Activated CD8-positive, alpha-beta T cell treated with anti-CD3 and anti-CD28 coated beads for 36 hours (primary cell): Measurements from ENCODE around the gene NKAIN2. TPM values are rescaled to one million over a fixed set of nuclear protein-coding genes. Genes with fewer than 3 reads are reported as not detected.

Source experiments
- ATAC-seq: fragments of 200-7000 bp; cut with Tn5 transposase; one replicate; pipeline ENCODE4 v1.10.0; 2021; ENCODE audit warnings: mild to moderate bottlenecking, moderate library complexity
- CTCF ChIA-PET: fragments of 350-600 bp; sonication (Branson Sonifier 250); formaldehyde crosslinking; loops from one replicate; lab custom pipeline; 2021; ENCODE audit warnings: antibody characterized with exemption; lab: Charles Lee
- POLR2A ChIA-PET: fragments of 350-600 bp; sonication (Branson Sonifier 250); formaldehyde crosslinking; loops from one replicate; lab custom pipeline; 2021; ENCODE audit warnings: antibody characterized with exemption; lab: Charles Lee
- DNase-seq: peaks from one replicate; pipeline ENCODE4 v3.0.0-alpha.2; 2020
- H3K27ac Mint-ChIP-seq: one replicate; pipeline ENCODE4 v1.8.0; 2021; ENCODE audit warnings: mild to moderate bottlenecking, mixed read lengths
- H3K27me3 Mint-ChIP-seq: one replicate; pipeline ENCODE4 v1.8.0; 2021; ENCODE audit warnings: mixed read lengths
- H3K36me3 Mint-ChIP-seq: one replicate; pipeline ENCODE4 v1.8.0; 2021; ENCODE audit warnings: low read depth, mixed read lengths
- H3K4me1 Mint-ChIP-seq: one replicate; pipeline ENCODE4 v1.8.0; 2021; ENCODE audit warnings: low read depth, mixed read lengths
- H3K4me3 Mint-ChIP-seq: one replicate; pipeline ENCODE4 v1.8.0; 2021; ENCODE audit warnings: mild to moderate bottlenecking, moderate library complexity, mixed read lengths
- H3K9me3 Mint-ChIP-seq: one replicate; pipeline ENCODE4 v1.8.0; 2021; ENCODE audit warnings: mixed read lengths
- CTCF ChIP-seq: fragments of 200-600 bp; IDR thresholded peaks from one replicate; pipeline ENCODE4 v1.8.0; 2022; ENCODE audit warnings: antibody characterized with exemption, mild to moderate bottlenecking
- intact Hi-C: fragments of 100-400 bp; cut with micrococcal nuclease; formaldehyde crosslinking; loops from one replicate; pipeline ENCODE4 v1.10.0; 2022
- total RNA-seq, 2 experiments: library from RNA; stranded (reverse); gene quantifications; one replicate each; pipeline ENCODE4 v1.2.3, GENCODE V29; 2021

NKAIN2 gene
- total RNA-seq, 2 experiments from 2014 or later: not detected

GRCh38 chr6:124775121-124775520 lies 971.5 kb downstream of the NKAIN2 start:
- no peak for DNase-seq
- no peak overlapping the region for H3K4me3 Mint-ChIP-seq
- no peak for TF ChIP-seq CTCF
- intact Hi-C loops: no loop called here
- H3K36me3 Mint-ChIP-seq: no peaks in the 10 kb centered on the region
- no peak overlapping the region for H3K27ac Mint-ChIP-seq
- no peaks in the 10 kb centered on the region for H3K4me1 Mint-ChIP-seq
- no peaks in the 10 kb centered on the region for H3K9me3 Mint-ChIP-seq
- no peaks in the 10 kb centered on the region for H3K27me3 Mint-ChIP-seq
- CTCF ChIA-PET: no interaction called here
- ATAC-seq: no peak
- POLR2A ChIA-PET: no interaction called here

GRCh38 chr6:124777863-124778262 lies 974.2 kb downstream of the NKAIN2 start:
- H3K4me1 Mint-ChIP-seq: no peaks in the 10 kb centered on the region
- CTCF ChIA-PET: no interaction called here
- no peaks in the 10 kb centered on the region for H3K36me3 Mint-ChIP-seq
- H3K27ac Mint-ChIP-seq: no peak overlapping the region
- POLR2A ChIA-PET: no interaction called here
- no peak for ATAC-seq
- H3K27me3 Mint-ChIP-seq: no peaks in the 10 kb centered on the region
- intact Hi-C loops: no loop called here
- DNase-seq: no peak
- no peaks in the 10 kb centered on the region for H3K9me3 Mint-ChIP-seq
- no peak overlapping the region for H3K4me3 Mint-ChIP-seq
- TF ChIP-seq CTCF: no peak

- Mint-ChIP-seq H3K27me3 (no peaks in the 10 kb centered on the region), H3K4me3 (no peak overlapping the region), H3K27ac (no peak overlapping the region), H3K9me3 (no peaks in the 10 kb centered on the region), H3K36me3 (no peaks in the 10 kb centered on the region), H3K4me1 (no peaks in the 10 kb centered on the region)
- POLR2A ChIA-PET: no interaction called here
- CTCF ChIA-PET: no interaction called here
- intact Hi-C loops: no loop called here
- ATAC-seq: no peak
- DNase-seq: no peak
- TF ChIP-seq CTCF: no peak
Measured at GRCh38 chr6:124780623-124781022, 977.0 kb downstream of the NKAIN2 start.

- Mint-ChIP-seq H3K27me3 (no peaks in the 10 kb centered on the region), H3K27ac (no peak overlapping the region), H3K36me3 (no peaks in the 10 kb centered on the region), H3K9me3 (no peaks in the 10 kb centered on the region), H3K4me1 (no peaks in the 10 kb centered on the region), H3K4me3 (no peak overlapping the region)
- DNase-seq (no peak), ATAC-seq (no peak)
- no peak for TF ChIP-seq CTCF
- intact Hi-C loops: no loop called here
- POLR2A ChIA-PET: no interaction called here
- CTCF ChIA-PET: no interaction called here
Measured at GRCh38 chr6:124783344-124783743, 979.7 kb downstream of the NKAIN2 start.

- no peak for DNase-seq
- no peak for ATAC-seq
- POLR2A ChIA-PET: no interaction called here
- no peak overlapping the region for H3K27ac Mint-ChIP-seq
- no peaks in the 10 kb centered on the region for H3K9me3 Mint-ChIP-seq
- TF ChIP-seq CTCF: no peak
- H3K4me3 Mint-ChIP-seq: no peak overlapping the region
- H3K27me3 Mint-ChIP-seq: no peaks in the 10 kb centered on the region
- CTCF ChIA-PET: no interaction called here
- no peaks in the 10 kb centered on the region for H3K4me1 Mint-ChIP-seq
- intact Hi-C loops: no loop called here
- H3K36me3 Mint-ChIP-seq: no peaks in the 10 kb centered on the region
Measured at GRCh38 chr6:124791156-124791555, 987.5 kb downstream of the NKAIN2 start.
